ENCODE data around the gene ALOXE3. TPM values are rescaled to one million over a fixed set of nuclear protein-coding genes. Genes with fewer than 3 reads are reported as not detected.
A peak's percentile ranks its signal among the peaks of the same experiment; 100 is the strongest.
"Not testable (repeated sequence)": the region's sequence is repeated elsewhere in the genome, so short reads cannot be mapped to it uniquely, and the experiment has no call there.

ALOXE3 gene
- total and polyA plus RNA-seq, 5 donors from 2014 or later: 0.15 to 0.51 (median 0.30) TPM; not detected in 1

DNA sequence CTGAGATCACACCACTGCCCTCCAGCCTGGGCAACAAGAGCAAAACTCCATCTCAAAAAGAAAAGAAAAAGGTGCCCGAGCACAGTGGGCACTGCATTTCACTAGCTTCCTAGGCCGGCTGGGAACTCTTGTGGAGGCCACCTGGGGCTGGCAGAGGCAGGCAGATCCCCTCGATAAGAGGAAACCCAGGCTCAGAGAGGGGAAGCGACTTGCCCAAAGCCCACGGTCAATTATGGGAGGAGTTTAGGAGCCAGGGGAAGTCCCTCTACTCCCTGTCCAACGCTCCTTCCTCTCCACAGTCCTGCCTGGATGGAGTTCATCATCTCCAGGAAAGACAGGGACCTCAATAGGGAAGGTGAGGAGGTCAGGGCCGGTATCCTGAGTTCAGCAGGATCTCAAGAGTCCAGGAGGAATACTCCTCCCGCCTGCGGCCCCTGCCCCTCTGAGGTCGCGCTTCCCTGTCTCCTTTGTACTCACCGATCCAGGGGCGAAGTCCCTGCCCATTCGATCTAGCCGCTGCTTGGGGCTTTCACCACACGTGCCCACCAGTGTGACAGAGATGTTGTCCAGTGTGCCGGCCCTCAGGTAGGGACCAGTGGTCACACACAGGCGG lies 841 bp downstream of the ALOXE3 start:
- H3K27ac ChIP-seq (ENCODE audit: insufficient read depth, low read length, poor library complexity, severe bottlenecking): no peak overlapping the region
- peaks cover 42% of the 10 kb centered on the region for H3K4me1 ChIP-seq (ENCODE audit: control insufficient read depth, insufficient read depth, low read length, poor library complexity, severe bottlenecking)
- Mint-ChIP-seq H3K9me3 (peaks cover 0 to 11% (median 0%) of the 10 kb centered on the region in 7 donors), H3K4me3 (peak overlapping the region; percentile 63 to 94 (median 94)), H3K27ac (peak overlapping the region in 1 of 3 donors; percentile 69), H3K36me3 (peaks cover 11% of the 10 kb centered on the region), H3K4me1 (peaks cover 16 to 46% (median 28%) of the 10 kb centered on the region in 4 donors), H3K27me3 (peaks cover 86% of the 10 kb centered on the region)
- DNase-seq (no peak), ATAC-seq (ENCODE audit: low read depth in 2 of 2) (no peak)
- no peaks in the 10 kb centered on the region for H3K36me3 ChIP-seq (ENCODE audit: control insufficient read depth, insufficient read depth, low read length)
- H3K9me3 ChIP-seq (ENCODE audit: control insufficient read depth in 2 of 2, low read length in 2 of 2): no peaks in the 10 kb centered on the region
- peak overlapping the region; percentile 7 for H3K4me3 ChIP-seq (ENCODE audit: low read depth, low read length)
- peaks cover 26% of the 10 kb centered on the region for H3K27me3 ChIP-seq (ENCODE audit: control insufficient read depth, insufficient read depth, low read length)

DNA sequence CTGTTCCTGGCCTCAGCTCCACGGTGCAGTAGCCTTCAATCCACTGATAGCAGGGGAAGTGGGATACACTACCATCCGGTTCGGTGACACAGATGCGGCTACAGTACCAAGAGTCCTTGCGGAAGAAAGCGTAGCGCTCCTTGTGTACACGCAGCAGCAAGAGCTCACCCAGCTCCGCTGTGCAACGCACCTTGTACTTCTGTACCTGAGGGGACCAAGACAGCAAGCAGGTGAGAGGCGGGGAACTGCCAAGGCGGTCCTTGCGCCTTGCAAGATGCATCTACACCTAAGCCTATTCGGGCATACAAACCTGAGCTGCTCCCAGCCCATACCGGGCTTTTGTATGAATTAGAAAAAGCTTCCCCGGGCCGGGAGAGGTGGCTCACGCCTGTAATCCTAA lies 1.5 kb downstream of the ALOXE3 start:
- peak overlapping the region in 2 of 4 donors; percentile 35 to 75 for H3K4me3 Mint-ChIP-seq
- Histone ChIP-seq H3K27ac (ENCODE audit: insufficient read depth, low read length, poor library complexity, severe bottlenecking) (no peak overlapping the region), H3K9me3 (ENCODE audit: control insufficient read depth in 2 of 2, low read length in 2 of 2) (no peaks in the 10 kb centered on the region), H3K36me3 (ENCODE audit: control insufficient read depth, insufficient read depth, low read length) (no peaks in the 10 kb centered on the region), H3K27me3 (ENCODE audit: control insufficient read depth, insufficient read depth, low read length) (peaks cover 26% of the 10 kb centered on the region), H3K4me3 (ENCODE audit: low read depth, low read length) (no peak overlapping the region), H3K4me1 (ENCODE audit: control insufficient read depth, insufficient read depth, low read length, poor library complexity, severe bottlenecking) (peaks cover 35% of the 10 kb centered on the region)
- peaks cover 11% of the 10 kb centered on the region for H3K36me3 Mint-ChIP-seq
- no peak overlapping the region for H3K27ac Mint-ChIP-seq
- DNase-seq (peak in 1 of 3 donors; percentile 8), ATAC-seq (ENCODE audit: low read depth in 2 of 2) (no peak)
- H3K4me1 Mint-ChIP-seq: peaks cover 16 to 41% (median 27%) of the 10 kb centered on the region in 4 donors
- peaks cover 90% of the 10 kb centered on the region for H3K27me3 Mint-ChIP-seq
- peaks cover 0 to 11% (median 0%) of the 10 kb centered on the region in 7 donors for H3K9me3 Mint-ChIP-seq

DNA sequence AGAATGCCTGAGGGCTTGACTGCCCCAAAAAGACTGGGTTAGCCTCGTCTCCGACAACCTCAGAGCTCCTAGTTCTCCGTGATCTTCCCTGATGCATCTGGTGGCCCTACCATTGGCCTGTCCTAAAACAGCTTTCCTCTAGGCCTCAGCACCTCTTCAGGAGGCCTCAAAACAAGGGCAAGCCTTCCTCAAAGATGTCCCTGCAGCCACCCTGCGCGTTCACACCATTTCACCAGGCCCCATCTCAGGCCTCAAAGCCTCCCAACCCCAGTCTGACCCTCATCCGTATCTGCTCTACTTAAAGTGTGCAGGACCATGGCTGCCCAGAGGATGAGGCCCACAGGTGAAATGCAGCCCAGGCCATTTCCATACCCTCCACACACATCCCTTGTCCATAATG lies 7.4 kb downstream of the ALOXE3 start:
- Histone ChIP-seq H3K36me3 (ENCODE audit: control insufficient read depth, insufficient read depth, low read length) (no peaks in the 10 kb centered on the region), H3K4me1 (ENCODE audit: control insufficient read depth, insufficient read depth, low read length, poor library complexity, severe bottlenecking) (peaks cover 10% of the 10 kb centered on the region), H3K4me3 (ENCODE audit: low read depth, low read length) (no peak overlapping the region), H3K27ac (ENCODE audit: insufficient read depth, low read length, poor library complexity, severe bottlenecking) (no peak overlapping the region), H3K9me3 (ENCODE audit: control insufficient read depth in 2 of 2, low read length in 2 of 2) (no peaks in the 10 kb centered on the region), H3K27me3 (ENCODE audit: control insufficient read depth, insufficient read depth, low read length) (peaks cover 15% of the 10 kb centered on the region)
- Mint-ChIP-seq H3K27ac (peak overlapping the region in 1 of 3 donors; percentile 69), H3K4me1 (peaks cover 0 to 6% (median 3%) of the 10 kb centered on the region in 4 donors), H3K9me3 (peaks cover 0 to 3% (median 0%) of the 10 kb centered on the region in 7 donors), H3K36me3 (peaks cover 4% of the 10 kb centered on the region), H3K27me3 (peaks cover 53% of the 10 kb centered on the region), H3K4me3 (peak overlapping the region in 3 of 4 donors; percentile 18 to 75 (median 39))
- no peak for DNase-seq
- no peak for ATAC-seq (ENCODE audit: low read depth in 2 of 2)

DNA sequence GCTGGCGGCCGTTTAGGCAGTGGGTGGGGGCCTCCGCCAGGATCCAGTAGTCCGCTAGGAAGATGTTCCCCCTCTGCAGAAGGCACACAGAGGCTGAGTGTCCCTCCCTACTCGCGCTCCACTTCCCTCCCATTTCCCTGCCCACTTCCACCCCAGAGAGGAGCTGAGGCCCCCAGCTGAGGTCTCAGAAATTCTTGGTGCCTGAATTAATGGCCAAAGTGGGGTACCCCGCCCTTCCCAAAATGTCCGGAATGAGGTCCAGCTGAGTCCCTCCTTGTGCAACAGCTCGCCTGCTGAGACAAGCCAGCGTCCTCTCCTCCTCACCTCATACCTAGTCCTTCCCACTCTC lies 7.9 kb downstream of the ALOXE3 start:
- H3K27ac ChIP-seq (ENCODE audit: insufficient read depth, low read length, poor library complexity, severe bottlenecking): no peak overlapping the region
- Mint-ChIP-seq H3K36me3 (peaks cover 4% of the 10 kb centered on the region), H3K4me3 (peak overlapping the region in 2 of 4 donors; percentile 22 to 75), H3K27ac (peak overlapping the region in 1 of 3 donors; percentile 62), H3K27me3 (peaks cover 48% of the 10 kb centered on the region), H3K4me1 (peaks cover 0 to 6% (median 3%) of the 10 kb centered on the region in 4 donors), H3K9me3 (peaks cover 0 to 3% (median 0%) of the 10 kb centered on the region in 7 donors)
- no peak for ATAC-seq (ENCODE audit: low read depth in 2 of 2)
- peaks cover 10% of the 10 kb centered on the region for H3K4me1 ChIP-seq (ENCODE audit: control insufficient read depth, insufficient read depth, low read length, poor library complexity, severe bottlenecking)
- no peaks in the 10 kb centered on the region for H3K9me3 ChIP-seq (ENCODE audit: control insufficient read depth in 2 of 2, low read length in 2 of 2)
- H3K4me3 ChIP-seq (ENCODE audit: low read depth, low read length): no peak overlapping the region
- peaks cover 11% of the 10 kb centered on the region for H3K27me3 ChIP-seq (ENCODE audit: control insufficient read depth, insufficient read depth, low read length)
- no peaks in the 10 kb centered on the region for H3K36me3 ChIP-seq (ENCODE audit: control insufficient read depth, insufficient read depth, low read length)
- no peak for DNase-seq

DNA sequence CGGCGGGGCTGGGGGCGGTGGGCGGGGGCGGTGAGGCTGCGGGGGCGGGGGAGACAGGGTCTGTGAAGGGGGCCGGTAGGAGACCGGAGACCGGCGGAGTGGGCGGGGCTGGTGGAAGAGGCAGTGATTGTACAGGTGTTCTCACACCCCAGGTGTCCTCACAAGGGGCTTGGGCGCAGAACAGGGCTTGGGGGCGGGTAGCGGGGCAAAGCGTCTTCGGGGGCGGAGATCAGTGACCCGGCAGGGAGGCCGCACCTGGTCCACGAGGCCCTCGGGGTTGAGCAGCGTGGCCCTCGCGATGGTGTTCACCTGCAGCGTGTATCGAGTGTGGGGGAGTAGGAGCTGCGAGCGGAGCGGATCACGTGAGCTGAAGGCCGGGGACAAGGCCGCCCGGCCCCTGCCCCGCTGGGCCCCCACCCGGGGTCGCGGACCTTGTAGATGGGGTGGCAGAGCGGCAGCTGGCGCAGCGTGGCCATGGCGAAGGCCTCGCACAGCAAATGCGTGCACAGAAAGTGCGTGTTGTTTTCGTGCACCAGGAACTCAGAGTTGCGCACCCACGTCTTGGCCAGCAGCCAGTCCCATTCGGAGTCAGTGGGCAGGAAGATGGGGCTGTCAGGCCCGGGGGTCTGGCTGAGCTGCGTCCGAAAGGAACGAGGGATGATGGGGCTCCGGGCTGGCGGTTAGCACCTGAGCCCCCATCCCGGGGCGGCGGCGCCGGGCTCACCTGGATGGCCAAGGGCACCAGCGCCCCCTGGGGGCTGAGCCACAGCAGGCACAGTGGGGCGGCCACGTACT lies 8.5 kb downstream of the ALOXE3 start:
- H3K4me1 ChIP-seq (ENCODE audit: control insufficient read depth, insufficient read depth, low read length, poor library complexity, severe bottlenecking): peaks cover 10% of the 10 kb centered on the region
- Mint-ChIP-seq H3K27ac (no peak overlapping the region), H3K36me3 (peaks cover 4% of the 10 kb centered on the region), H3K4me1 (peaks cover 0 to 6% (median 3%) of the 10 kb centered on the region in 4 donors), H3K9me3 (peaks cover 0 to 3% (median 0%) of the 10 kb centered on the region in 7 donors), H3K27me3 (peaks cover 43% of the 10 kb centered on the region), H3K4me3 (peak overlapping the region in 2 of 4 donors; percentile 70 to 81)
- no peaks in the 10 kb centered on the region for H3K9me3 ChIP-seq (ENCODE audit: control insufficient read depth in 2 of 2, low read length in 2 of 2)
- peak overlapping the region; percentile 35 for H3K4me3 ChIP-seq (ENCODE audit: low read depth, low read length)
- no peak overlapping the region for H3K27ac ChIP-seq (ENCODE audit: insufficient read depth, low read length, poor library complexity, severe bottlenecking)
- H3K36me3 ChIP-seq (ENCODE audit: control insufficient read depth, insufficient read depth, low read length): no peaks in the 10 kb centered on the region
- ATAC-seq (ENCODE audit: low read depth in 2 of 2) (peak; percentile 91 to 93), DNase-seq (peak; percentile 74 to 83 (median 77))
- peaks cover 9% of the 10 kb centered on the region for H3K27me3 ChIP-seq (ENCODE audit: control insufficient read depth, insufficient read depth, low read length)

DNA sequence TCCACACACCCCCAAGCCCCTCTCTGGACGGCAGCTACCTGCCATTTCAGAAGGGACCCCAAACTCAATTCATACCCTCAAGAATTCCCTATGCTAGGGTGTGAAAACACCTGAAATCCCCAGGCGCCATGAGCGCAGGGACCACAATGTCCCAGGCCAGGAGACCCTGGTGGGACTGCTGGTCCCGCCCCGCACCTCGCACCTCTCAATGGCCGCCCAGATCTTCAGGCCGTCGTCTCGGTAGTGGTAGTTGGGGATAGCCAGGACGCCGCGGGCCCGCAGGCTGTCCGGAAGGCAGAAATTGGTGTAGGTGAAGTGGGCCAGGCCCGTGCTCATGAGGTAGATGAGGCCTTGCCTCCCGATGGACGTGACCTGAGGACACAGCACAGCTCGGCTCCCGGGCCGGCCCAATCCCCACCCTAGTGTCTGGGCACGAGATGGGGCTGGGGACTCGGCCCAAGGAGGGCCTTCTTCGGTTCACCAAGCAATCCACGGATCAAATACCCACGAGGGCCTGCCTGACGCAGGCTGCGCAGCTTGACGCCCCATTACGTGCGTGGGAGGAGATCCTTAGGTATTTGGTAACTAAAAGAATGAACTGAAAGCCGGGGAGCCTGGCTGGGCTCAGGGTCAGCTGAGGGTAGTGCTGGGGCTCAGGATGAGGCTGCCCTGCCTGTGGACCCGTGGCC lies 9.2 kb downstream of the ALOXE3 start:
- Histone ChIP-seq H3K27ac (ENCODE audit: insufficient read depth, low read length, poor library complexity, severe bottlenecking) (no peak overlapping the region), H3K4me1 (ENCODE audit: control insufficient read depth, insufficient read depth, low read length, poor library complexity, severe bottlenecking) (peaks cover 10% of the 10 kb centered on the region), H3K4me3 (ENCODE audit: low read depth, low read length) (no peak overlapping the region), H3K27me3 (ENCODE audit: control insufficient read depth, insufficient read depth, low read length) (peaks cover 7% of the 10 kb centered on the region), H3K36me3 (ENCODE audit: control insufficient read depth, insufficient read depth, low read length) (no peaks in the 10 kb centered on the region), H3K9me3 (ENCODE audit: control insufficient read depth in 2 of 2, low read length in 2 of 2) (no peaks in the 10 kb centered on the region)
- peaks cover 0 to 6% (median 3%) of the 10 kb centered on the region in 4 donors for H3K4me1 Mint-ChIP-seq
- no peak overlapping the region for H3K27ac Mint-ChIP-seq
- H3K27me3 Mint-ChIP-seq: peaks cover 36% of the 10 kb centered on the region
- H3K4me3 Mint-ChIP-seq: peak overlapping the region in 3 of 4 donors; percentile 15 to 38 (median 28)
- ATAC-seq (ENCODE audit: low read depth in 2 of 2) (no peak), DNase-seq (no peak)
- H3K36me3 Mint-ChIP-seq: peaks cover 4% of the 10 kb centered on the region
- H3K9me3 Mint-ChIP-seq: peaks cover 0 to 3% (median 0%) of the 10 kb centered on the region in 7 donors

DNA sequence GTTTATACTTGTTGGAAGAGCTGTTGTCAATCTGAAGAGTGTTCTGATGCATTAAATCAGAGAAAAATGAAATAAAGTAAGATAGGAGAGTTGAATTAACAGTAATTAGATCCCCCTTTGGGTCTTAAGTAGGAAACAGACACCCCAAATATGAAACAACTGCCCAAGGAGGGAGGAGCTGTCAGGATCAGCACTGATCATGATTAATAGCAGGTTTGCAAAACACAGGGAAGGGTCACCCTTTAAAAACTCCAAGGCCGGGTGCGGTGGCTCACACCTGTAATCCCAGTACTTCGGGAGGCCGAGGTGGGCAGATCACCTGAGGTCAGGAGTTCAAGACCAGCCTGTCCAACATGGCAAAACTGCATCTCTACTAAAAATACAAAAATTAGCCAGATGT lies 11.3 kb downstream of the ALOXE3 start:
- Mint-ChIP-seq H3K4me3 (peak overlapping the region in 1 of 4 donors; percentile 1), H3K27me3 (peaks cover 20% of the 10 kb centered on the region), H3K27ac (peak overlapping the region in 1 of 3 donors; percentile 10)
- not testable (repeated sequence) for H3K4me1 Mint-ChIP-seq; H3K27ac ChIP-seq (ENCODE audit: insufficient read depth, low read length, poor library complexity, severe bottlenecking); DNase-seq; H3K27me3 ChIP-seq (ENCODE audit: control insufficient read depth, insufficient read depth, low read length); ATAC-seq (ENCODE audit: low read depth in 2 of 2); H3K36me3 Mint-ChIP-seq; H3K36me3 ChIP-seq (ENCODE audit: control insufficient read depth, insufficient read depth, low read length); H3K9me3 ChIP-seq (ENCODE audit: control insufficient read depth in 2 of 2, low read length in 2 of 2); H3K9me3 Mint-ChIP-seq; H3K4me3 ChIP-seq (ENCODE audit: low read depth, low read length)
- H3K4me1 ChIP-seq (ENCODE audit: control insufficient read depth, insufficient read depth, low read length, poor library complexity, severe bottlenecking): peaks cover 10% of the 10 kb centered on the region

All from CD4-positive, CD25-positive, alpha-beta regulatory T cell (primary cell).